ENCODE measurements around the gene NCOA7. TPM values are rescaled to one million over a fixed set of nuclear protein-coding genes. Genes with fewer than 3 reads are reported as not detected.

NCOA7 gene
- polyA plus RNA-seq, 1 of the 3 experiments (the other 2 are of a cell fraction), result 16.3 TPM

DNA sequence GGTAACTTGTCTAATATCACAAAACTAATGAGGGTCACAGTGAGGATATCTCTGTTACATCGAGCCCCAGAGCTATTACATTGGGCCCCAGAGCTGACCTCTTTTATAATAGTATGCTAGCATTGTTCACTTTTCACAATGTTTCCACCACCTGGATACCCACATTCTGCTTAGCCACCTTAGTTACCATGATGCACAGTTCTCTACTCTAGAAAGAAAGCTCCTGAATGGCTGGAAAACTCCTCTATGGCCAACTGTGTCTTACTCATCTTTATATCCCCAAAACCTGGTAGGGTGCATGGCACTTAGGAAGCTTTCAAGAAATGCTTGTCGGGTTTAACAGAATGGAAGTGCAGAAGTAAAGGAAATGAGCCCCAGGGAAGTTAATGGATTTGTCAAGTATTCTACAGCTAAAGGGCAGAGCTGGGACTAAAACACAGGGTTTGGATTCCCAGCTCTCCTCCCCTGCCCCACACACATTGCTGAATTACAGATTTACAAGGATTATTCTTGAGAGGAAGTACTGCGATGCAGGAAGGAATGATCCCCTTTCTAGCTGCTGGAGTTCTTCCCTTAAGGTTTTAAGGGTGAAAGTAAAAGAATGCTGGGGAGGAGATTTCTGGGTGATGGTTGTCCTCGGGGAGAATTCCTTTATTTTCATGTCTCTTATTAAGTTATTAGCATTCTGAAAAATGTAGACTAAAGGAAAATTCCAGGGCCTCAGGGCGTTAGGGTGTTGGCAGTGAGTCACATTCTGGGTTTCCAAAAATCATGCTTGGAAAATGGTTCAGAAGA, 149.7 kb downstream of the NCOA7 start:
- Histone ChIP-seq H3K4me1 (ENCODE audit: control insufficient read depth in 1 of 2, insufficient read depth in 2 of 2, low read depth in 1 of 2, low read length in 1 of 2) (peaks cover 0 to 13% of the 10 kb centered on the region in 2 experiments; a peak in 1 of 4 replicates), H3K4me3 (ENCODE audit: low read depth in 2 of 2, low read length in 1 of 2) (no peak overlapping the region), H3K36me3 (replicated peaks in 1 of 2; ENCODE audit: control insufficient read depth in 1 of 2, insufficient read depth in 2 of 2, low read length in 1 of 2) (no peaks in the 10 kb centered on the region), H3K9me2 (no peaks in the 10 kb centered on the region), H4K20me1 (ENCODE audit: insufficient read depth) (no peaks in the 10 kb centered on the region), H3K79me2 (ENCODE audit: insufficient read depth) (no peaks in the 10 kb centered on the region), H3K4me2 (no peak overlapping the region), H2AFZ (ENCODE audit: low read depth) (no peak overlapping the region), H3K27ac (ENCODE audit: low read depth in 2 of 2, low read length in 1 of 2) (no peak overlapping the region), H3F3A (replicated peaks; ENCODE audit: insufficient read depth) (peaks cover 2% of the 10 kb centered on the region), H3K9me3 (no peaks in the 10 kb centered on the region), H3K27me3 (ENCODE audit: insufficient read depth) (no peaks in the 10 kb centered on the region), H3K9ac (no peak overlapping the region)
- POLR2A ChIA-PET, result no interaction called here
- no peak for DNase-seq
- WGBS (ENCODE audit: low lambda C conversion rate), result 36% methylated on average over 5 of the region's 5 CpGs
- TF ChIP-seq, protein P1, sequence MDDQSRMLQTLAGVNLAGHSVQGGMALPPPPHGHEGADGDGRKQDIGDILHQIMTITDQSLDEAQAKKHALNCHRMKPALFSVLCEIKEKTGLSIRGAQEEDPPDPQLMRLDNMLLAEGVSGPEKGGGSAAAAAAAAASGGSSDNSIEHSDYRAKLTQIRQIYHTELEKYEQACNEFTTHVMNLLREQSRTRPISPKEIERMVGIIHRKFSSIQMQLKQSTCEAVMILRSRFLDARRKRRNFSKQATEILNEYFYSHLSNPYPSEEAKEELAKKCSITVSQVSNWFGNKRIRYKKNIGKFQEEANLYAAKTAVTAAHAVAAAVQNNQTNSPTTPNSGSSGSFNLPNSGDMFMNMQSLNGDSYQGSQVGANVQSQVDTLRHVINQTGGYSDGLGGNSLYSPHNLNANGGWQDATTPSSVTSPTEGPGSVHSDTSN (IDR thresholded peaks at IDR 0.05), result no peak
- TF ChIP-seq, protein P2, sequence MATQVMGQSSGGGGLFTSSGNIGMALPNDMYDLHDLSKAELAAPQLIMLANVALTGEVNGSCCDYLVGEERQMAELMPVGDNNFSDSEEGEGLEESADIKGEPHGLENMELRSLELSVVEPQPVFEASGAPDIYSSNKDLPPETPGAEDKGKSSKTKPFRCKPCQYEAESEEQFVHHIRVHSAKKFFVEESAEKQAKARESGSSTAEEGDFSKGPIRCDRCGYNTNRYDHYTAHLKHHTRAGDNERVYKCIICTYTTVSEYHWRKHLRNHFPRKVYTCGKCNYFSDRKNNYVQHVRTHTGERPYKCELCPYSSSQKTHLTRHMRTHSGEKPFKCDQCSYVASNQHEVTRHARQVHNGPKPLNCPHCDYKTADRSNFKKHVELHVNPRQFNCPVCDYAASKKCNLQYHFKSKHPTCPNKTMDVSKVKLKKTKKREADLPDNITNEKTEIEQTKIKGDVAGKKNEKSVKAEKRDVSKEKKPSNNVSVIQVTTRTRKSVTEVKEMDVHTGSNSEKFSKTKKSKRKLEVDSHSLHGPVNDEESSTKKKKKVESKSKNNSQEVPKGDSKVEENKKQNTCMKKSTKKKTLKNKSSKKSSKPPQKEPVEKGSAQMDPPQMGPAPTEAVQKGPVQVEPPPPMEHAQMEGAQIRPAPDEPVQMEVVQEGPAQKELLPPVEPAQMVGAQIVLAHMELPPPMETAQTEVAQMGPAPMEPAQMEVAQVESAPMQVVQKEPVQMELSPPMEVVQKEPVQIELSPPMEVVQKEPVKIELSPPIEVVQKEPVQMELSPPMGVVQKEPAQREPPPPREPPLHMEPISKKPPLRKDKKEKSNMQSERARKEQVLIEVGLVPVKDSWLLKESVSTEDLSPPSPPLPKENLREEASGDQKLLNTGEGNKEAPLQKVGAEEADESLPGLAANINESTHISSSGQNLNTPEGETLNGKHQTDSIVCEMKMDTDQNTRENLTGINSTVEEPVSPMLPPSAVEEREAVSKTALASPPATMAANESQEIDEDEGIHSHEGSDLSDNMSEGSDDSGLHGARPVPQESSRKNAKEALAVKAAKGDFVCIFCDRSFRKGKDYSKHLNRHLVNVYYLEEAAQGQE (IDR thresholded peaks at IDR 0.05; ENCODE audit: low read depth, low read length), result no peak
- TF ChIP-seq, protein P3, sequence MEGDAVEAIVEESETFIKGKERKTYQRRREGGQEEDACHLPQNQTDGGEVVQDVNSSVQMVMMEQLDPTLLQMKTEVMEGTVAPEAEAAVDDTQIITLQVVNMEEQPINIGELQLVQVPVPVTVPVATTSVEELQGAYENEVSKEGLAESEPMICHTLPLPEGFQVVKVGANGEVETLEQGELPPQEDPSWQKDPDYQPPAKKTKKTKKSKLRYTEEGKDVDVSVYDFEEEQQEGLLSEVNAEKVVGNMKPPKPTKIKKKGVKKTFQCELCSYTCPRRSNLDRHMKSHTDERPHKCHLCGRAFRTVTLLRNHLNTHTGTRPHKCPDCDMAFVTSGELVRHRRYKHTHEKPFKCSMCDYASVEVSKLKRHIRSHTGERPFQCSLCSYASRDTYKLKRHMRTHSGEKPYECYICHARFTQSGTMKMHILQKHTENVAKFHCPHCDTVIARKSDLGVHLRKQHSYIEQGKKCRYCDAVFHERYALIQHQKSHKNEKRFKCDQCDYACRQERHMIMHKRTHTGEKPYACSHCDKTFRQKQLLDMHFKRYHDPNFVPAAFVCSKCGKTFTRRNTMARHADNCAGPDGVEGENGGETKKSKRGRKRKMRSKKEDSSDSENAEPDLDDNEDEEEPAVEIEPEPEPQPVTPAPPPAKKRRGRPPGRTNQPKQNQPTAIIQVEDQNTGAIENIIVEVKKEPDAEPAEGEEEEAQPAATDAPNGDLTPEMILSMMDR (IDR thresholded peaks at IDR 0.05), result no peak
- TF ChIP-seq FOXJ3 (CRISPR knock-in tag; IDR thresholded peaks at IDR 0.05) (no peak), CHD2 (IDR thresholded peaks at IDR 0.05; ENCODE audit: low read length, partially characterized antibody) (no peak), EZH2phosphoT487 (IDR thresholded peaks at IDR 0.05; ENCODE audit: borderline replicate concordance, low read depth) (no peak), GABPA (IDR thresholded peaks at IDR 0.05; ENCODE audit: low read depth) (no peak)
- TF ChIP-seq, protein P4, sequence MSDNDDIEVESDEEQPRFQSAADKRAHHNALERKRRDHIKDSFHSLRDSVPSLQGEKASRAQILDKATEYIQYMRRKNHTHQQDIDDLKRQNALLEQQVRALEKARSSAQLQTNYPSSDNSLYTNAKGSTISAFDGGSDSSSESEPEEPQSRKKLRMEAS (IDR thresholded peaks at IDR 0.05; ENCODE audit: low read depth), result no peak
- CTCF ChIA-PET, result interaction anchor here (0.8 to 2.5 kb wide), 5 partner anchors 11 to 17 kb away, joined by 3 to 9 read pairs (median 3); partner anchors contain the start of gene HINT3

Data from SK-N-SH (cell line).